ENCODE measurements around the gene EIF3B. TPM values are rescaled to one million over a fixed set of nuclear protein-coding genes. Genes with fewer than 3 reads are reported as not detected.

The EIF3B gene
- total RNA-seq, 1 donor from 2014 or later = 120 TPM

GRCh38 chr7:2405201-2405600, 50.6 kb downstream of the EIF3B start:
- TF ChIP-seq CTCF (IDR thresholded peaks at IDR 0.05) = no peak
- Mint-ChIP-seq H3K4me1 (ENCODE audit: low read depth) (peaks cover 36% of the 10 kb centered on the region), H3K27ac (ENCODE audit: unreplicated experiment) (no peak overlapping the region), H3K36me3 (ENCODE audit: low read depth) (peaks cover 2% of the 10 kb centered on the region), H3K4me3 (ENCODE audit: unreplicated experiment) (peak overlapping the region; percentile 31), H3K9me3 (ENCODE audit: low read depth) (no peaks in the 10 kb centered on the region), H3K27me3 (ENCODE audit: low read depth) (no peaks in the 10 kb centered on the region)
- no peak for DNase-seq (ENCODE audit: low spot score)

GRCh38 chr7:2405601-2406345, 51.1 kb downstream of the EIF3B start:
- no peak for DNase-seq (ENCODE audit: low spot score)
- no peak overlapping the region for H3K4me3 Mint-ChIP-seq (ENCODE audit: unreplicated experiment)
- no peaks in the 10 kb centered on the region for H3K9me3 Mint-ChIP-seq (ENCODE audit: low read depth)
- peaks cover 2% of the 10 kb centered on the region for H3K36me3 Mint-ChIP-seq (ENCODE audit: low read depth)
- H3K27me3 Mint-ChIP-seq (ENCODE audit: low read depth) = no peaks in the 10 kb centered on the region
- peak overlapping the region; percentile 41 for H3K27ac Mint-ChIP-seq (ENCODE audit: unreplicated experiment)
- TF ChIP-seq CTCF (IDR thresholded peaks at IDR 0.05) = no peak
- peaks cover 37% of the 10 kb centered on the region for H3K4me1 Mint-ChIP-seq (ENCODE audit: low read depth)

GRCh38 chr7:2409745-2410414, 55.3 kb downstream of the EIF3B start:
- Mint-ChIP-seq H3K36me3 (ENCODE audit: low read depth) (peaks cover 2% of the 10 kb centered on the region), H3K27me3 (ENCODE audit: low read depth) (no peaks in the 10 kb centered on the region), H3K27ac (ENCODE audit: unreplicated experiment) (no peak overlapping the region), H3K9me3 (ENCODE audit: low read depth) (no peaks in the 10 kb centered on the region), H3K4me1 (ENCODE audit: low read depth) (peaks cover 44% of the 10 kb centered on the region), H3K4me3 (ENCODE audit: unreplicated experiment) (no peak overlapping the region)
- DNase-seq (ENCODE audit: low spot score) = no peak
- no peak for TF ChIP-seq CTCF (IDR thresholded peaks at IDR 0.05)

GRCh38 chr7:2411049-2411448, 56.4 kb downstream of the EIF3B start:
- H3K27ac Mint-ChIP-seq (ENCODE audit: unreplicated experiment) = no peak overlapping the region
- DNase-seq (ENCODE audit: low spot score) = no peak
- H3K9me3 Mint-ChIP-seq (ENCODE audit: low read depth) = no peaks in the 10 kb centered on the region
- H3K4me1 Mint-ChIP-seq (ENCODE audit: low read depth) = peaks cover 33% of the 10 kb centered on the region
- no peak overlapping the region for H3K4me3 Mint-ChIP-seq (ENCODE audit: unreplicated experiment)
- TF ChIP-seq CTCF (IDR thresholded peaks at IDR 0.05) = no peak
- no peaks in the 10 kb centered on the region for H3K27me3 Mint-ChIP-seq (ENCODE audit: low read depth)
- peaks cover 2% of the 10 kb centered on the region for H3K36me3 Mint-ChIP-seq (ENCODE audit: low read depth)

GRCh38 chr7:2411815-2412586, 57.4 kb downstream of the EIF3B start:
- peaks cover 39% of the 10 kb centered on the region for H3K4me1 Mint-ChIP-seq (ENCODE audit: low read depth)
- H3K27me3 Mint-ChIP-seq (ENCODE audit: low read depth) = no peaks in the 10 kb centered on the region
- no peak for DNase-seq (ENCODE audit: low spot score)
- peaks cover under 1% of the 10 kb centered on the region for H3K36me3 Mint-ChIP-seq (ENCODE audit: low read depth)
- no peak for TF ChIP-seq CTCF (IDR thresholded peaks at IDR 0.05)
- no peaks in the 10 kb centered on the region for H3K9me3 Mint-ChIP-seq (ENCODE audit: low read depth)
- H3K4me3 Mint-ChIP-seq (ENCODE audit: unreplicated experiment) = no peak overlapping the region
- peak overlapping the region; percentile 78 for H3K27ac Mint-ChIP-seq (ENCODE audit: unreplicated experiment)

Measured in chondrocyte (in vitro differentiated cells).